NB4 (cell line): Measurements from ENCODE around the gene MACROD2.

Experiments used
- POLR2A ChIP-seq: IDR thresholded peaks from 2 replicates; pipeline ENCODE4 v1.6.1; 2011; ENCODE audit warnings: mild to moderate bottlenecking; ENCODE audit not compliant: insufficient read length; ENCODE audit errors: extremely low read depth
- TF ChIP-seq, protein P1 (sequence below): IDR thresholded peaks from one replicate; pipeline ENCODE4 v1.5.1; 2012; ENCODE audit warnings: low read depth, low read length

DNA sequence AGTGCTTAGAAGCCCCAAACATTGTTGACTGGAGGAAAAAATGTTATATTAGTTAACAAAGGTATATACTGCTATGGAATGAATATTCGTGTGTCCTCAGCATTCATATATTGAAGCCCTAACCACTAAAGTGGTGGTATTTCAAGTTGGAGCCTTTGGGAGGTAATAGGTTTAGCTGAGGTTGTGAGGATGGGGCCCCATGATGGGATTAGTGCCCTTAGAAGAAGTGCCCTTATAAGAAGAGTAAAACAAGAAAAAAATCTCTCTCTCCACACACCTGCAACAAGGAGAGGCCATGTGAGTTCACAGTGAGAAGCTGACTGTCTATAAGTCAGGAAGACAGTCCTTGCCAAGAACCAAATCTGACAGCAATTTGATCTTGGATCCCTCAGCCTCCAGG lies 1103.8 kb downstream of the MACROD2 start:
- TF ChIP-seq POLR2A = no peak
- TF ChIP-seq, protein P1, sequence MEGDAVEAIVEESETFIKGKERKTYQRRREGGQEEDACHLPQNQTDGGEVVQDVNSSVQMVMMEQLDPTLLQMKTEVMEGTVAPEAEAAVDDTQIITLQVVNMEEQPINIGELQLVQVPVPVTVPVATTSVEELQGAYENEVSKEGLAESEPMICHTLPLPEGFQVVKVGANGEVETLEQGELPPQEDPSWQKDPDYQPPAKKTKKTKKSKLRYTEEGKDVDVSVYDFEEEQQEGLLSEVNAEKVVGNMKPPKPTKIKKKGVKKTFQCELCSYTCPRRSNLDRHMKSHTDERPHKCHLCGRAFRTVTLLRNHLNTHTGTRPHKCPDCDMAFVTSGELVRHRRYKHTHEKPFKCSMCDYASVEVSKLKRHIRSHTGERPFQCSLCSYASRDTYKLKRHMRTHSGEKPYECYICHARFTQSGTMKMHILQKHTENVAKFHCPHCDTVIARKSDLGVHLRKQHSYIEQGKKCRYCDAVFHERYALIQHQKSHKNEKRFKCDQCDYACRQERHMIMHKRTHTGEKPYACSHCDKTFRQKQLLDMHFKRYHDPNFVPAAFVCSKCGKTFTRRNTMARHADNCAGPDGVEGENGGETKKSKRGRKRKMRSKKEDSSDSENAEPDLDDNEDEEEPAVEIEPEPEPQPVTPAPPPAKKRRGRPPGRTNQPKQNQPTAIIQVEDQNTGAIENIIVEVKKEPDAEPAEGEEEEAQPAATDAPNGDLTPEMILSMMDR = no peak
